Chondrocyte (in vitro differentiated cells): ENCODE data around the gene OSBPL2. TPM values are rescaled to one million over a fixed set of nuclear protein-coding genes. Genes with fewer than 3 reads are reported as not detected.

Experiments
- DNase-seq: peaks from one replicate; pipeline ENCODE4 v3.0.0; 2021; ENCODE audit warnings: mixed read lengths, low spot score
- H3K27ac Mint-ChIP-seq: one replicate; pipeline ENCODE4 v1.8.0; 2021; ENCODE audit warnings: mild to moderate bottlenecking, moderate library complexity, mixed read lengths; ENCODE audit not compliant: unreplicated experiment
- H3K27me3 Mint-ChIP-seq: 2 replicates; pipeline ENCODE4 v1.8.0; 2021; ENCODE audit warnings: low read depth, mixed read lengths
- H3K36me3 Mint-ChIP-seq: 2 replicates; pipeline ENCODE4 v1.8.0; 2021; ENCODE audit warnings: low read depth, mixed read lengths
- H3K4me1 Mint-ChIP-seq: 2 replicates; pipeline ENCODE4 v1.8.0; 2021; ENCODE audit warnings: low read depth, mild to moderate bottlenecking, mixed read lengths
- H3K4me3 Mint-ChIP-seq: one replicate; pipeline ENCODE4 v1.8.0; 2021; ENCODE audit warnings: mild to moderate bottlenecking, moderate library complexity, mixed read lengths; ENCODE audit not compliant: unreplicated experiment
- H3K9me3 Mint-ChIP-seq: 2 replicates; pipeline ENCODE4 v1.8.0; 2021; ENCODE audit warnings: low read depth, mixed read lengths
- total RNA-seq: library from RNA; stranded (reverse); gene quantifications from 3 replicates; pipeline ENCODE4 v1.2.1, GENCODE V29; 2021
- TF ChIP-seq, protein P1 (sequence below): fragments of 200-600 bp; sonication (generic); IDR thresholded peaks from 2 replicates; pipeline ENCODE4 v1.5.0; 2021; ENCODE audit warnings: antibody characterized with exemption, mild to moderate bottlenecking, moderate library complexity

OSBPL2 gene
- total RNA-seq, 1 donor from 2014 or later = 48.3 TPM

DNA sequence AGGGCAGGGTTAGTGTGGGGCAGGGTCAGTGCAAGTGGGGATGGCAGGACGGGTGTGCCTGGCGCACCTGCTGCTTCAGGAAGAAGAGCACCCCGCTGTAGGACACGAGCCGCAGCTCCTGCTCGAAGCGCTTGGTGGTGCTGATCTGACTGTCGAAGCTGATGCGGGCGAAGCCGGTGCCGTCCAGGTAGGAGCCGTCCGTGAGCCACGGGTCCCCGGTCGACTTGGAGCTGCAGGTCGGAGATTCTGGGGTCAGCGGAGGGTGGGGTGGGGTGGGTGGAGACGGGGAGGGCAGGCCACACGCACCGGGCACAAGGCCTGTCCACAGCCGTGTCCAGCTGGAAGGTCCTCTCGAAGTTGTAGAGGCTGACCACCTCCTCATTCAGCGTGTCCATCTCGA, 74.7 kb downstream of the OSBPL2 start:
- no peak for DNase-seq
- no peak overlapping the region for H3K4me3 Mint-ChIP-seq
- no peak overlapping the region for H3K27ac Mint-ChIP-seq
- no peaks in the 10 kb centered on the region for H3K4me1 Mint-ChIP-seq
- no peaks in the 10 kb centered on the region for H3K9me3 Mint-ChIP-seq
- H3K27me3 Mint-ChIP-seq = no peaks in the 10 kb centered on the region
- H3K36me3 Mint-ChIP-seq = peaks cover 16% of the 10 kb centered on the region
- TF ChIP-seq, protein P1, sequence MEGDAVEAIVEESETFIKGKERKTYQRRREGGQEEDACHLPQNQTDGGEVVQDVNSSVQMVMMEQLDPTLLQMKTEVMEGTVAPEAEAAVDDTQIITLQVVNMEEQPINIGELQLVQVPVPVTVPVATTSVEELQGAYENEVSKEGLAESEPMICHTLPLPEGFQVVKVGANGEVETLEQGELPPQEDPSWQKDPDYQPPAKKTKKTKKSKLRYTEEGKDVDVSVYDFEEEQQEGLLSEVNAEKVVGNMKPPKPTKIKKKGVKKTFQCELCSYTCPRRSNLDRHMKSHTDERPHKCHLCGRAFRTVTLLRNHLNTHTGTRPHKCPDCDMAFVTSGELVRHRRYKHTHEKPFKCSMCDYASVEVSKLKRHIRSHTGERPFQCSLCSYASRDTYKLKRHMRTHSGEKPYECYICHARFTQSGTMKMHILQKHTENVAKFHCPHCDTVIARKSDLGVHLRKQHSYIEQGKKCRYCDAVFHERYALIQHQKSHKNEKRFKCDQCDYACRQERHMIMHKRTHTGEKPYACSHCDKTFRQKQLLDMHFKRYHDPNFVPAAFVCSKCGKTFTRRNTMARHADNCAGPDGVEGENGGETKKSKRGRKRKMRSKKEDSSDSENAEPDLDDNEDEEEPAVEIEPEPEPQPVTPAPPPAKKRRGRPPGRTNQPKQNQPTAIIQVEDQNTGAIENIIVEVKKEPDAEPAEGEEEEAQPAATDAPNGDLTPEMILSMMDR = no peak

DNA sequence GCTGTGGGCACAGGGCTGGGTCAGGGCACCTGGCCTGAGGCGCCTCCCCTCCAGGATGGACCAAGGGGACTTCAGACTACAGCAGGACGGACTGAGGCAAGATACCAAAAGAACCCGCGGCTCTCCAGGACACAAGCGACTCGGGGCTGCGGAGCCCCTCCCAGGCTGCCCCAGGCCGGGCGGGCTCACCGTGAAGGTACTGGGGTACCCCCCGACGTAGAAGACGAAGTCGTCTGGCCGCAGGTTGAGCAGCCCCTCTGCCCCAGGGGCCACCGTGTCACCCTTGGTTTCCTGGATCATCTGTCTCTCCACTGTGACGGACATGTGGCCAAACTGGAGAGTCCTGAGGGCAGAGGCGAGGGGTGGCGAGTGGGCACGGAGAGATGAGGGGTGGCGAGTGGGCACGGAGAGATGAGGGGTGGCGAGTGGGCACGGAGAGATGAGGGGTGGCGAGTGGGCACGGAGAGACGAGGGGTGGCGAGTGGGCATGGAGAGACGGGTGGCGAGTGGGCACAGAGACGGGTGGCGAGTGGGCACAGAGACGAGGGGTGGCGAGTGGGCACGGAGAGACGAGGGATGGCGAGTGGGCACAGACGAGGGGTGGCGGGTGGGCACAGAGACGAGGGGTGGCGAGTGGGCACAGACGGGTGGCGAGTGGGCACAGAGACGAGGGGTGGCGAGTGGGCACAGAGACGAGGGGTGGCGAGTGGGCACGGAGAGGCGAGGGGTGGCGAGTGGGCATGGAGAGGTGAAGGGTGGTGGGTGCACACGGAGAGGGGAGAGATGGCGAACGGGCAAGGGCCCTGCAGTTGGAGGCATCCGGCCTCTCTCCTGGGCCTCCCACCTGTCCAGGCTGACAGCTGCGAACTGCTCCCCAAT, 75.4 kb downstream of the OSBPL2 start:
- H3K4me1 Mint-ChIP-seq = no peaks in the 10 kb centered on the region
- TF ChIP-seq, protein P1 = no peak
- DNase-seq = no peak
- H3K4me3 Mint-ChIP-seq = no peak overlapping the region
- no peaks in the 10 kb centered on the region for H3K27me3 Mint-ChIP-seq
- H3K27ac Mint-ChIP-seq = no peak overlapping the region
- peaks cover 13% of the 10 kb centered on the region for H3K36me3 Mint-ChIP-seq
- no peaks in the 10 kb centered on the region for H3K9me3 Mint-ChIP-seq

DNA sequence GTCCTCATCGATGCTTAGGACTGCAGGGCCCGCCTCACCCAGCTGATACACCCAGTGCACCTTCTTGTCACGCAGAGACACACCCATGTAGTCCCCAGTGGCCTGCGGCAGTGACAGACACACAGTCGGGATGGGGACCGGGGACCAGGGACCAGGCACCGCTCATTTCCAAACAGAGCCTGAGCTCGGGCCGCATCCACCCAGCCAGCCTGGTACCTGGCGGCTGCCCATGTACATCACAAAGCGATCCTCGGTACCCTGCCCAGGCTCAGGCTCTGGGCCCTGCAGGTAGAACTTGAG, 76.0 kb downstream of the OSBPL2 start:
- Mint-ChIP-seq H3K9me3 (no peaks in the 10 kb centered on the region), H3K4me3 (no peak overlapping the region), H3K4me1 (no peaks in the 10 kb centered on the region), H3K27ac (no peak overlapping the region), H3K36me3 (peaks cover 13% of the 10 kb centered on the region), H3K27me3 (no peaks in the 10 kb centered on the region)
- no peak for DNase-seq
- TF ChIP-seq, protein P1 = no peak

DNA sequence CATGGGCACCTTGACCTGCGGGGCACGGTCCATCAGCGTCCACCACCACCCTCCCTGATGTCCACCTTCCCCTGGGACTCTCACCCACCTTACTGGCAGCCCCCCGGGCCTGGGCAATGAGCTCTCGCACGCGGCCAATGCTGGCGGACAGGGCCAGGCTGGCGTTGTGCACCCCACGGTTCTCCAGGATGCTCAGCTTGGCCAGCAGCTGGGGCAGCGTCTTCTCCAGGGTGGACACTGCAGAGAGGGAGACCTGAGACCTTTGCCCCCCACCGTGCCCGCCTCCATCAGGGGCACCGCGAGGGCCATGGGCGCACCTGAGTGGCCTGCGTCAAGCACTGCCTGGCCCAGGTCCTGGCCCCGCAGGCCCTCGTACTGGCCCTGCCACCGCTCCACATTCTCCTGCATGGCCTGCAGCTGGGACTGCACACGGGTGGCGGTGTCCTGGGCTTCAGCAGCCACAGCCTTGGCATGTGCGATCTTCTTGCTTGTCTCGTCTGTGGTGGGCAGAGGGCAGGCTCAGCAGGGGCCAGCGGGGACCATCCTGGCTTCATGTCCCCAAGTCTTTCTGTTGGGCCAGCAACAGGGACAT, 76.5 kb downstream of the OSBPL2 start:
- Mint-ChIP-seq H3K4me3 (no peak overlapping the region), H3K9me3 (no peaks in the 10 kb centered on the region), H3K27ac (no peak overlapping the region), H3K36me3 (peaks cover 14% of the 10 kb centered on the region), H3K4me1 (no peaks in the 10 kb centered on the region), H3K27me3 (no peaks in the 10 kb centered on the region)
- TF ChIP-seq, protein P1 = no peak
- no peak for DNase-seq

DNA sequence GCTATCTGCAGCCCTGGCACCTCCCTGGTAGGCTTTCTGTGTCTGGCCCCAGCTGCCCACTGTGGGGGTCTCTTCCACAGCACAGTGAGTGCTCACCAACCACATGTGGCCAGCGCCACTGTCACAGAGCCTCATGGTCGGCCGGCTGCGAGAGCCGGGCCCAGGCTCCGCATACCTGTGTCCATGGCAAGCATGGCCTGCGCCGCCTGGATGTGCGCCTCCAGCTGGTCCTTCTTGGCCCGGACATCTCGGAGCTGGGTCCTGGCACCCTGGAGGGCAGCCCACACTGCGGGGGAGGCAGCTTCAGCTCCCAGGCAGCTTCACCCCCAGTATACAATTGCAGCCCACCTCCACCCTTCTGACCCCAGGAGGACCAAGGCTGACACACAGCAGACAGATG, 77.5 kb downstream of the OSBPL2 start:
- H3K4me3 Mint-ChIP-seq = no peak overlapping the region
- no peaks in the 10 kb centered on the region for H3K27me3 Mint-ChIP-seq
- no peak for DNase-seq
- H3K36me3 Mint-ChIP-seq = peaks cover 14% of the 10 kb centered on the region
- TF ChIP-seq, protein P1 = no peak
- no peaks in the 10 kb centered on the region for H3K9me3 Mint-ChIP-seq
- H3K27ac Mint-ChIP-seq = no peak overlapping the region
- no peaks in the 10 kb centered on the region for H3K4me1 Mint-ChIP-seq
